ENCODE data around the gene ATP6V1C2. TPM values are rescaled to one million over a fixed set of nuclear protein-coding genes. Genes with fewer than 3 reads are reported as not detected.

The ATP6V1C2 gene
- total RNA-seq, 1 experiment from 2014 or later: 0.40 TPM

- Histone ChIP-seq H3K9ac (ENCODE audit: low read length) (no peak overlapping the region), H3K27ac (ENCODE audit: low read length) (no peak overlapping the region), H3K36me3 (ENCODE audit: low read depth, low read length) (peaks cover 36% of the 10 kb centered on the region; the same call in 1 of the 2 replicates), H4K20me1 (ENCODE audit: low read length) (peaks cover 80% of the 10 kb centered on the region), H3K9me2 (replicated peaks; ENCODE audit: low read length) (no peaks in the 10 kb centered on the region), H3K4me1 (ENCODE audit: insufficient read depth, low read length) (peaks cover 18% of the 10 kb centered on the region), H3K27me3 (ENCODE audit: low read length) (no peaks in the 10 kb centered on the region), H3F3A (ENCODE audit: low read length, unreplicated experiment) (no peaks in the 10 kb centered on the region), H3K9me3 (ENCODE audit: low read length) (no peaks in the 10 kb centered on the region), H3K4me3 (ENCODE audit: low read length) (no peak overlapping the region), H3K4me2 (ENCODE audit: low read length) (no peak overlapping the region), H3K79me2 (ENCODE audit: low read length) (peaks cover 85% of the 10 kb centered on the region), H2AFZ (ENCODE audit: low read length) (no peak overlapping the region)
- ATAC-seq (no peak), DNase-seq (no peak)
- no peak for TF ChIP-seq EZH2phosphoT487 (IDR thresholded peaks at IDR 0.05; ENCODE audit: borderline replicate concordance, low read length)
- TF ChIP-seq EZH2 (IDR thresholded peaks at IDR 0.05; ENCODE audit: low read length, unreplicated experiment): no peak
- TF ChIP-seq CTCF (conservative IDR thresholded peaks at IDR 0.05; ENCODE audit: low read depth, low read length): no peak
- CTCF ChIA-PET: no interaction called here
- POLR2A ChIA-PET (ENCODE audit: unreplicated experiment): no interaction called here
- BruUV-seq (replicated peaks): no TSS peak
- intact Hi-C loops (cut with micrococcal nuclease): no loop called here
Observed at GRCh38 chr2:10806543-10806942, 85.1 kb downstream of the ATP6V1C2 start.

DNA sequence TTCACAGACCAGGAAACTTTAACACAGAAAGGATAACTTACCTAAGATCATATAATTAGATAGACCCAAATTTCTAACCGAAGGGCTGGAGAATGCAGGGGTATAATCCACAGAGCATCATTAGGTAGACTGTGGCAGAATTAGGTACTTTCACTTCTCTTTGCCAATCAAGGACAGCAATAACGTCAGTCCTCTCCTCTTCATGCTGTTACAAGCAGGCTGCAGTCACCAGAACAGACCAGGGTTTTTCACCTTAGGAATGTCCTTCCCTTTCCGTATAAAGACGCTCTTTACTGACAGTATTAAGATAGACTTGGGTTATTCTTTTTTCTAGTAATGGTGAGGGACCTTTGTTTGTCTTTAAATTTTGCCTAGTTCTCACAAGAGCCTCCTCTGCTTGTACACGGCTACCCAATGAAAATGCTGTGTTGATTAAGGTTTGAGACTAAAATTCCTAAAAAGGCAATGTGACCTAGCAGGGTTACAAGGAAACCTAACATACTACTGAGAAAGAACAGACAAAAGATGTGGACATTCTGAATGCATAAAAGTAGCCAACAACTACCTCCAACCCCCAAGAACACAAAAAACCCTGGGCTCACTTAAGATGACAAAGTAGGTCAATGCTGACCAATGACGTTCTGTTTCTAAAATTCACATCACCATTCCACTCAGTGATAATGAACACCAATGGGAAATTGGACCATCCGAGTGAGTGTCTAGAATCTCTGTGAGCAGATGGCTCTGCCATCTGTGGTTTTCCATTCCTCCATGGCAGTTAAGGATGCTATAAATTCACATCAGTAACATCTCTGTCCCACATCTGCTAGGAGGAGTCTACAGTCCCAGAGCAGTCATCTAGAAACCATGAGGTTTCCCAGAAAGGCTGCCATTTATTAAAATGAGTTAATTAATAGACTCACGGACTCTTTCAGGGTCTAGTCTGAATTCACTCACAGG is 89.1 kb downstream of the ATP6V1C2 start:
- no TSS peak for BruUV-seq (replicated peaks)
- H3K4me1 ChIP-seq (ENCODE audit: insufficient read depth, low read length): peaks cover 22% of the 10 kb centered on the region
- peaks cover 30% of the 10 kb centered on the region; the same call in 1 of the 2 replicates for H3K36me3 ChIP-seq (ENCODE audit: low read depth, low read length)
- peaks cover 67% of the 10 kb centered on the region for H3K79me2 ChIP-seq (ENCODE audit: low read length)
- H3K9me2 ChIP-seq (replicated peaks; ENCODE audit: low read length): no peaks in the 10 kb centered on the region
- no peaks in the 10 kb centered on the region for H3K9me3 ChIP-seq (ENCODE audit: low read length)
- no peaks in the 10 kb centered on the region for H3K27me3 ChIP-seq (ENCODE audit: low read length)
- no peak overlapping the region for H3K27ac ChIP-seq (ENCODE audit: low read length)
- no peaks in the 10 kb centered on the region for H3F3A ChIP-seq (ENCODE audit: low read length, unreplicated experiment)
- no peak for ATAC-seq
- intact Hi-C loops (cut with micrococcal nuclease): loop anchor here (10.0 kb wide), 1 partner anchor 96 kb away; no protein-coding TSS in a partner anchor
- H2AFZ ChIP-seq (ENCODE audit: low read length): no peak overlapping the region
- DNase-seq: peak; percentile 4
- ChIA-PET CTCF (no interaction called here), POLR2A (ENCODE audit: unreplicated experiment) (no interaction called here)
- TF ChIP-seq CTCF (conservative IDR thresholded peaks at IDR 0.05; ENCODE audit: low read depth, low read length) (no peak), EZH2phosphoT487 (IDR thresholded peaks at IDR 0.05; ENCODE audit: borderline replicate concordance, low read length) (no peak), EZH2 (IDR thresholded peaks at IDR 0.05; ENCODE audit: low read length, unreplicated experiment) (no peak)
- peak overlapping the region; percentile 78 for H3K4me3 ChIP-seq (ENCODE audit: low read length)
- H3K9ac ChIP-seq (ENCODE audit: low read length): peak overlapping the region; percentile 97
- H4K20me1 ChIP-seq (ENCODE audit: low read length): peaks cover 59% of the 10 kb centered on the region
- H3K4me2 ChIP-seq (ENCODE audit: low read length): peak overlapping the region; percentile 95
